ENCODE measurements around the gene SPATC1L. TPM values are rescaled to one million over a fixed set of nuclear protein-coding genes. Genes with fewer than 3 reads are reported as not detected.

The SPATC1L gene
- polyA plus RNA-seq, 3 donors = 3.3 to 6.7 (median 5.8) TPM

GRCh38 chr21:46191257-46191685 lies 7.0 kb upstream of the SPATC1L start:
- 100% methylated on average over 1 of the region's 4 CpGs for WGBS (ENCODE audit: insufficient coverage)
- no peak overlapping the region for H3K4me3 Mint-ChIP-seq
- no peak overlapping the region for H2AFZ ChIP-seq (ENCODE audit: insufficient read depth, low read depth, low read length, poor library complexity, severe bottlenecking)
- H3K27ac ChIP-seq (ENCODE audit: low read depth in 1 of 2, low read length in 2 of 2) = no peak overlapping the region
- no peak for DNase-seq
- intact Hi-C loops (cut with micrococcal nuclease) = no loop called here
- peaks cover 0 to 2% (median 0%) of the 10 kb centered on the region in 7 donors for H3K9me3 Mint-ChIP-seq
- H3K36me3 Mint-ChIP-seq = peaks cover 30 to 36% of the 10 kb centered on the region in 2 donors
- H3K4me1 Mint-ChIP-seq = peaks cover 3% of the 10 kb centered on the region
- no peaks in the 10 kb centered on the region for H3K79me2 ChIP-seq (ENCODE audit: insufficient read depth, low read length)
- no peaks in the 10 kb centered on the region for H3K9me3 ChIP-seq (replicated peaks in 1 of 2; ENCODE audit: control insufficient read depth in 1 of 2, insufficient read depth in 1 of 2, low read length in 2 of 2)
- H3K36me3 ChIP-seq (replicated peaks in 1 of 2; ENCODE audit: control insufficient read depth in 1 of 2, insufficient read depth in 2 of 2, low read length in 2 of 2) = peaks cover 12 to 36% of the 10 kb centered on the region in 2 donors
- H3K4me3 ChIP-seq (replicated peaks in 1 of 3; ENCODE audit: low read depth in 2 of 3, low read length in 3 of 3) = no peak overlapping the region
- no peaks in the 10 kb centered on the region for H3K4me1 ChIP-seq (ENCODE audit: control insufficient read depth in 1 of 2, insufficient read depth in 2 of 2, low read length in 2 of 2)
- H3K9ac ChIP-seq (ENCODE audit: insufficient read depth, low read length, poor library complexity, severe bottlenecking) = no peak overlapping the region
- peak overlapping the region in 2 of 7 donors; percentile 9 to 26 for H3K27ac Mint-ChIP-seq
- H3K27me3 ChIP-seq (ENCODE audit: control insufficient read depth in 2 of 2, insufficient read depth in 2 of 2, low read length in 2 of 2) = no peaks in the 10 kb centered on the region
- H3K27me3 Mint-ChIP-seq (ENCODE audit: low read depth in 3 of 3) = peaks cover 0 to 2% (median 2%) of the 10 kb centered on the region in 3 donors
- H3K4me2 ChIP-seq (replicated peaks; ENCODE audit: extremely low read depth, low read length, poor library complexity, severe bottlenecking) = no peak overlapping the region
- H4K20me1 ChIP-seq (ENCODE audit: insufficient read depth, low read length) = no peaks in the 10 kb centered on the region
- no peak for TF ChIP-seq CTCF (IDR thresholded peaks at IDR 0.05)

GRCh38 chr21:46190491-46191131 lies 6.4 kb upstream of the SPATC1L start:
- intact Hi-C loops (cut with micrococcal nuclease) = no loop called here
- H3K27ac ChIP-seq (ENCODE audit: low read depth in 1 of 2, low read length in 2 of 2) = no peak overlapping the region
- H3K27me3 ChIP-seq (ENCODE audit: control insufficient read depth in 2 of 2, insufficient read depth in 2 of 2, low read length in 2 of 2) = no peaks in the 10 kb centered on the region
- no peaks in the 10 kb centered on the region for H3K4me1 ChIP-seq (ENCODE audit: control insufficient read depth in 1 of 2, insufficient read depth in 2 of 2, low read length in 2 of 2)
- no peak for DNase-seq
- H3K79me2 ChIP-seq (ENCODE audit: insufficient read depth, low read length) = no peaks in the 10 kb centered on the region
- peaks cover 12 to 29% of the 10 kb centered on the region in 2 donors for H3K36me3 ChIP-seq (replicated peaks in 1 of 2; ENCODE audit: control insufficient read depth in 1 of 2, insufficient read depth in 2 of 2, low read length in 2 of 2)
- H3K4me3 ChIP-seq (replicated peaks in 1 of 3; ENCODE audit: low read depth in 2 of 3, low read length in 3 of 3) = no peak overlapping the region
- TF ChIP-seq CTCF (IDR thresholded peaks at IDR 0.05) = no peak
- Mint-ChIP-seq H3K4me3 (no peak overlapping the region), H3K27me3 (ENCODE audit: low read depth in 3 of 3) (peaks cover 0 to 2% (median 2%) of the 10 kb centered on the region in 3 donors), H3K9me3 (peaks cover 0 to 2% (median 0%) of the 10 kb centered on the region in 7 donors), H3K4me1 (peaks cover 4% of the 10 kb centered on the region), H3K27ac (no peak overlapping the region), H3K36me3 (peaks cover 23 to 30% of the 10 kb centered on the region in 2 donors)
- no peaks in the 10 kb centered on the region for H4K20me1 ChIP-seq (ENCODE audit: insufficient read depth, low read length)
- 98% methylated on average over 13 of the region's 15 CpGs for WGBS (ENCODE audit: insufficient coverage)
- H3K9me3 ChIP-seq (replicated peaks in 1 of 2; ENCODE audit: control insufficient read depth in 1 of 2, insufficient read depth in 1 of 2, low read length in 2 of 2) = no peaks in the 10 kb centered on the region
- no peak overlapping the region for H3K4me2 ChIP-seq (replicated peaks; ENCODE audit: extremely low read depth, low read length, poor library complexity, severe bottlenecking)
- no peak overlapping the region for H3K9ac ChIP-seq (ENCODE audit: insufficient read depth, low read length, poor library complexity, severe bottlenecking)
- H2AFZ ChIP-seq (ENCODE audit: insufficient read depth, low read depth, low read length, poor library complexity, severe bottlenecking) = no peak overlapping the region

Data from CD14-positive monocyte (primary cell).